CD4-positive, alpha-beta T cell treated with Interferon alpha-2 for 1 hour (primary cell): ENCODE results near the gene ORAI2.
"Not testable (repeated sequence)": the region's sequence is repeated elsewhere in the genome, so short reads cannot be mapped to it uniquely, and the experiment has no call there.

Source experiments
- DNase-seq, 2 donors: peaks; one replicate each; pipeline ENCODE4 v3.0.0-alpha.2; 2020 to 2022

Gene ORAI2

DNA sequence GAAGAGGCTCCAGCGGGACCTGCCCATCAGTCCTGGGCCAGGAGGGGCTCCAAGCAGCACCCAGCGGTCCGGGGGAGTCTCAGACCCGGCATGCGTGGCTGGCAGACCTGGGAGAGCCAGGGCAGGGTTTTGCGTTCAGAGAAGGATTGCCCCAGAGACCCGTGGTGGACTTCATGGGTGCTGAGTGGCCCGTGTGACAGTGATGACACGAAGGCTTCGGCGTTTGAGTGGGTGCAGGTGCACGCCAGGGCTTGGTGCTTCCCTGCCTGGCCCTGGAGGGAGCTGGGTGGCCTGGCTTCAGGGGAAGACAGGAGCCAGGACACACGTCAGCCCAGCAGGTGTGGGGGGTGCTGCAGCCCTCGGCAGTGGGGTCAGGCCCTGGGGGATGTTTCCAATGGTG is 13.9 kb downstream of the ORAI2 start:
- no peak for DNase-seq

DNA sequence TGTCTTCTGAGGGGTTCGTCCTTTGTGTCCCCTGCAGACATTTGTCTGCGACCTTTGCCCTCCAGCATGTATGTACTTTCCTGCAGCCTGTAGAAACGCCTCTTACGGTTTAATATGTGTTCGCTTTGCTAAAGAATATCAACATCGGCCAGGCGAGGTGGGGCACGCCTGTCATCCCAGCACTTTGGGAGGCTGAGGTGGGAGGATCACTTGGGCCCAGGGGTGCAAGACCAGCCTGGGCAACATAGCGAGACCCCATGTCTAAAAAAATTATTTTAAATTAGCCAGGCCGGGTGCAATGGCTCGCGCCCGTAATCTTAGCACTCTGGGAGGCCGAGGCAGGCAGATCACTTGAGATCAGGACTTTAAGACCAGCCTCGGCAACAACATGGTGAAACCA is 15.8 kb downstream of the ORAI2 start:
- DNase-seq = no peak

DNA sequence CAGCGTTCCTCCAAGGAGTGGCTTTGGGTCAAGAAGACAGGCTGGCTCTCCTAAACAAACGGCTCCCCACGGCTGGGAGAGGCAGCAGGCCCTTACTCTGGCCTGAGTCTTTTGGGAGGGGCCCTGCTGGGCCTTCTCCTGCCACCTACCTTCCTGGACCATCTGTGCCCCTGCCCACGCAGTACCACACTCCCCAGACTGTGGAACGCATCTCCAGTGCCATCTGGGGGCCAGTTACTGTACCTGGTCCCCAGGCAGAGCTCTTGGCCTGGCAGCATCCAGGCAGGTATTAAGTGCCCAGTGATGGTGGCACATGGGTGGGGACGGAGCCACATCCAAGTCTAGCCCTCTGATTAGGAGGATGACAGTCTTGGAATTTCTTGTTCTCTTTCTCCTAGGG is 16.9 kb downstream of the ORAI2 start:
- DNase-seq = peak; percentile 56 to 68

DNA sequence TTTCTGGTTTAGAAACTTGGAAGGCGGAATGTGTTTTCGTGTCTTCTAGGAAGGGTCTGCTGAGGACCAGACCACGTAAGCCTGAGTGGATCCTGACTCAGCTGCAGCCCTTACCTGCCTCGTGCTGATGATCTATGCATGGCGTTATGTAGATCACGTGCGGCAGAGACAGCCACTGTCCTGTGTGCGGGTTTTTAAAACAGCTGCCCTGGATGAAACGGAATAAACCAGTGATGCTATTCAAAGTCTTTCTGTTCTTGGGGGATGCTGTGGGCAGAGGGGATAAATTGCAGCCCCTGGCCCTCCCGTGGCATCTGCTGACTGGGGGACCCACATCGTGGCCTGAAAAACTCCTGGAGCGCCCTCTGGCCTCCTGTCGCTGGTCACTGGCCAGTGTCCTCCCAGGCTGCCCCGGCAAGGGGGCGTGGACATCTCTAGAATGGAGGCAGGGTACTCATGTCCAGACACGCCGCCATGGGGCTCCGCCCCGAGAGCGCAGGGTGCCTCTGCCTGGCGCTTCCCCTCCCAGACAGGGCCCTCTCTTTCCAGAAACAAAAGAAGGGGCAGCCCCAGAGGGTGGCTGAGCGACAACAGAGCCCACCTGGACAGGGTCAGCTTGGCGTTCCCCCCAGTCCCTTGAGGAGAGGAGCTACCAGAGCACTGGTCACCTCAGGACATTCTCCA is 18.1 kb downstream of the ORAI2 start:
- no peak for DNase-seq

DNA sequence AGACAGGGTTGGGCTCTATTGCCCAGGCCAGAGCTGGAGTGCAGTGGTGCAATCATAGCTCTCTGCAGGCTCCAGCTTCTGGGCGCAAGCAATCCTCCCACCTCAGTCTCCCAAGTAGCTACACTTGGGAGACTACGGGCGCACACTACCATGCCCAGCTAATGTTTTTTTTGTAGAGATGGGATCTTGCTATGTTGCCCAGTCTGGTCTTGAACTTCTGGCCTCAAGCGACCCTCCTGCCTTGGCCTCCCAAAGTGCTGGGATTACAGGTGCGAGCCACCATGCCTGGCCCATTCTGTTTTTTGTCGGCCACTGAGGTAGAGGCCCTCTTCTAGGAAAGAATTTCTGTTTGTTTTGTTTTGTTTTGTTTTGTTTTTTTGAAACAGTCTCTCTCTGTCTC is 19.1 kb downstream of the ORAI2 start:
- DNase-seq = no peak

DNA sequence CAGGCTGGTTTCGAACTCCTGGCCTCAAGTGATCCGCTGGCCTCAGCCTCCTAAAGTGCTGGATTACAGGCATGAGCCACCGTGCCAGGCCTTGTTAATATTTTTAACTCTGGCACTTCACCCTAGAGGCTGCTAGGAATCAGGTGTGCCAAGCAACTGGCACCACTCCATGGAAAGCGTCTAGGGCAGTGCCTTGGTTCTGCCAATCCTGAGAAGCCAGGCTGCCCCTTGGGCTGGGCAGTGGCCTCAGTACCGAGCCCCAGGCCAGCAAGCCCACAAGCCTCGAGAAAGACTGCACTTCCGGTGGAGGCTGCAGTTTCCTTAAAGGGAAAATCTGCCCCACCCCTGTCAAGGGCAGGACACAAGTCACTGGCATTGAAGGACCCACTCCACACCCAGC is 19.9 kb downstream of the ORAI2 start:
- no peak for DNase-seq

DNA sequence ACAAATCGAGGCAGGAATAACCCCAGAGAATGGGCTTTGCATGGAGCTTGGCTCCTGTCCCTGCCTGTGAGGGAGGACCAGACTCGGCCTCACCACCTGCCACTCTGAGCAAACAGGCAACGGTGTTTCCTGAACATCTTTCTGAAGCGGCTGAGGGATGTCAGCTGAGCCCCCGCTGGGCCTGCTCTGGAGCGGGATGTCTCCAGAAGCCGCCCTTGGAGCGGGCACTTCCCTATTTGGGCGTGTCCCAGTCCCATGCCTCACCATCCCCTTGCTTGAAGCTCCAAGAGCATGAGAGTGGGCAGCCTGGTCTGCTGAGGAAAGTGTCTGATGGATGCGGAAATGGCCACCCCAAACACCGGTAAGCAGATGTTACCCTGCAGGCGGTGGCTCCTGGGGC is 21.1 kb downstream of the ORAI2 start:
- no peak for DNase-seq

DNA sequence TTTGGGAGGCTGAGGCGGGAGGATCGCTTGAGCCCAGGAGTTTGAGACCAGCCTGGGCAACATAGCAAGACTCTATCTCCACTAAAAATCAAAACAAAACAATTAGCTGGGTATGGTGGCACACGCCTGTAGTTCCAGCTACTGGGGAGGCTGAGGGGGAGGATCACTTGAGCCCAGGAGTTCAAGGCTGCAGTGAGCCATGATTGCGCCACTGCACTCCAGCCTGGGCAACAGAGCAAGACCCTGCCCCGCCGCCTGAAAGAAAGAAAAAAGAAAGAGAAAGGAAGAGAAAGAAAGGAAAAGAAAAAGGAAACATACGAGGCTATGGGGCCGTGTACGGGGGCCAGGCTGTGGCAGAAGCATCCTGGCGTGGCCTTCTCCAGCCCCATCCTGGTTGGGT is 21.6 kb downstream of the ORAI2 start:
- not testable (repeated sequence) for DNase-seq

DNA sequence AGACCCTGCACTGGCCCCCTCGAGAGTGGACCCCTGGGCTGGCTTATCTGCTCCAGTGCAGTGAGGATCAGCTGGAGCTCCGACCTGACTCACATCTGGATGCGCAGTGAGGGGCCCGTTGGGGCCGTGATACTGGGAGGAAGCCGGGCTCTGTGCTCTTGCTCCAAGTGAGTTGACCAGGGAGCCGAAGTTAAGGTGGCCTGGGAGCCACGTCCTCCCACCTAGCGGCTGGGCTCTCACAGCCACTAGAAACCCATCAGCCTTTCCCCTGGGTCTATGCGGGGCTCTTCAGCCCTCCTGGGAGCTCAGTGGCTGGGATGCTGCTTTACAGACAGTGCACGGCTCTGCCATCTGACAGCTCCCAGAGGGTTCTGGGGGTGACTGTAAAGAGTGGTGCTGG is 22.2 kb downstream of the ORAI2 start:
- no peak for DNase-seq

DNA sequence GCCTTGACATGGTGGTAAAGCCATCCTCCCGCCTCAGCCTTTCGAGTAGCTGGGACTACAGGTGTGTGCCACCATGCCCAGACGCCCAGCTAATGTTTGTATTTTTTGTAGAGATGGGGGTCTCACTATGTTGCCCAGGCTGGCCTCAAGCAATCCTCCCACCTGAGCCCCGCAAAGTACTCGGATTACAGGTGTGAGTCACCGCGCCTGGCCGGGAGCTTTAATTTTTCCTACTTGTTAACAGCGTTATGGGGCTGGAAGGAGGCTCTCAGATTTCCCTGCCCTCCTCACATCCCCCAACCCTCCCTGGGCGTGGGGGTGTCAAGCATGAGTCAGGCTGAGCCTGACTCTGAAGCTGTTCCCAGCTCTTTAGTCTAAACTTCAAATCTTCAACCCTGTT is 23.0 kb downstream of the ORAI2 start:
- no peak for DNase-seq

DNA sequence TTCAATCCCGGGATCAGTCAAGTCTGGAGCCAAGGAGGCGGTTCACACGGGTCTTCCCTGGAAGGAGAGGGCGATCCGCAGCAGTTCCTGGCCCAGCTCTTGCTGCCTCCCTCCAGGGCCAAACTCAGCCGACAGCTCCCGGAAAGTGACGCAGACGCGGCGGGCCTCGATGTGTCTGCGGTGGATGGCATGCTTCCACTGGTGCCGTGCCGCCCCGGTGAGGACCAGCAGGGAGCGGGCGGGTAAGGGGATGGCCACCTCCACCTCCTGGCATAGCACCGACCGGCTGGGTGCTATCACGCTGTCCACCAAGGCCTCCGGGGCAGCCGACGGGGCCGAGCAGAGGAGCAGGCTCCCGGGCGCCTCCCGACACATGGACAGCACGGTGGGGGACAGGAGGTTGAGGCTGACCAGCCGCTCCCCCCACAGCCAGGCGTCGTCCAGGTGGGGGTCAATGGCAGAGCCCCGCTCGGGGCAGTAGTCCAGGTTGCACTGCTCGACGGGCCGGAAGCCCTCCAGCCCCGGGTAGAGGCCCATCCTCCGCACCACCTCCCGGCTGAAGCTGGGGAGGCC is 24.1 kb downstream of the ORAI2 start:
- no peak for DNase-seq

DNA sequence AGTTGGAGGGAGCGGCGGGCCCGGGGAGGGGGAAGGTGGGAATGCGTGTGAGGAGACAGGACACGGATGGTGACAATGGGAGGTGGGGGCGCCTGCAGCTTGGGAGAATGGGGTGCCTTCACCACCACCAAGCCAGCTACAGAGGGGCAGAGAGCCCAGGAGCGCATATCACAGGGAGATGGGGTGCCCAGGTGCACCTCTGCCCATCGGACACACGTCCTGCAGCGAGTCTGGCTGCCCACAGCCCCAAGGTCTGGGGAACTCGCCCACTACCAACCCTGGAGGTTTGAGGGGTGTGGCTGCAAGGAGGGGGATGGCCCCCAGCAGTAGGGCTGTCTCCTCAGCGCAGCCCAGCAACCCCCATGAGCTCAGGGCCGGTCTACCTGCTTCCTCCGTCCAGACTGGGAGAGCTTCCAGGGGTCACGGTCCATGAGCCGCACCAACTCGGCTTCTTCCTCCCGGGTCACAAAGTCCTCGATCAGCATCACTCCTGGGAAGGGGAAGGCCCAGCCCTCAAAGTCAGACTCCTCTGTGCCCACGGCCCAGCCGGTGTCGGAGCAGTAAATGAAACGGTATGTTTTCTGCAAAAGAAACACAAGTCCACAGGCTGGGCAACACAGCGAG is 26.0 kb downstream of the ORAI2 start:
- no peak for DNase-seq

DNA sequence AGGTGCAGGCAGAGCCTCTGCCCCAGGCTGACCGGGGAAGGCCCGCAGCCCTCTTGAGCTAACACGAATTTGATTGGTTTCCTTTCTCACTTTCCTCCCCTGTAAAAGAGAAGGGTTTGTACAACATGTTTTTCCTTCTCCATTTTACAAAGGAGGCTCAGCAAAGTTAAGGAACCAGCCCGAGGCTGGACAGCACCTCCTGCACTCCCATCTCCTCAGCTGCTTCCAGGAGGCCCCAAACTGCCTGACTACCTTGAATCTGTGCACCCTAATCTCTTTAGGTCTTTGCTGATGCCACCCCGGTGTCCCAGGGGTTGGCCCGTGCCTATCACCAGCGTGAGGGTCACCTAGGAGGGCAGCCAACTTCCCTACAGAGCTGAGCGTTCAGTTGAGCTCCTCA is 27.1 kb downstream of the ORAI2 start:
- DNase-seq = no peak

DNA sequence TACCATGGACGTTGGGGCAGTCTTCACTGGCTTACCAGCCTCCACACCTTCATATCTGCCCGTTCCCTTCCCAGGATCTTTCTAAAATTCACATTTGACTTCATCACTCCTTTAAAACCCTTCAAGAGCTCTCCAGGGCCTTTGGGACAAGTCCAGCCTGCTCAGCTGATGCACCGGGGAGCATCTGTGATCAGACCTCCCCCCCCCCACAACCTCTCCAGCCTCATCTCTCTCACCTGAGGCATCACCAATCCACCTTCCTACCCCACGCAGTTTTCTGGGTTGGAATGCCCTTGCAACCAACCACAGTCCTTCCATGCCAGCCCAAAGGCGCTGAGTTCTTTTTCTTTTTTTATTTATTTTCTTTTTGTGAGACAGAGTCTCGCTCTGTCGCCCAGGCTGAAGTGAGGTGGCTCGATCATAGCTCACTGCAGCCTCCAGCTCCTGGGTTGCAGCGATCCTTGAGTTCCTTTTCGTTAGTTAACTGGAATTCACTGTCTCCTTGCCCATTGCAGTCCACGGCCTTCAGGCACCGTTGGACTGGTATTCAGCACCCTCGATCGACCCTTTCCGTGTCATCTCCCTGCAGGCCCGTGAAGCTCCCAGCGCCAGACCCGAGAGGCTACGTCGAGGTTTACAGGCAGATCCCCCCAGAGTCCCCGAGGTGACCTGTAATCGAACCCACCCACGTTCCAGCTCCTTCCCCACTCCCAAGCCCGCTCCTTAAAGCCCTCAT is 30.6 kb downstream of the ORAI2 start:
- DNase-seq = peak in 1 of 2 donors; percentile 14

DNA sequence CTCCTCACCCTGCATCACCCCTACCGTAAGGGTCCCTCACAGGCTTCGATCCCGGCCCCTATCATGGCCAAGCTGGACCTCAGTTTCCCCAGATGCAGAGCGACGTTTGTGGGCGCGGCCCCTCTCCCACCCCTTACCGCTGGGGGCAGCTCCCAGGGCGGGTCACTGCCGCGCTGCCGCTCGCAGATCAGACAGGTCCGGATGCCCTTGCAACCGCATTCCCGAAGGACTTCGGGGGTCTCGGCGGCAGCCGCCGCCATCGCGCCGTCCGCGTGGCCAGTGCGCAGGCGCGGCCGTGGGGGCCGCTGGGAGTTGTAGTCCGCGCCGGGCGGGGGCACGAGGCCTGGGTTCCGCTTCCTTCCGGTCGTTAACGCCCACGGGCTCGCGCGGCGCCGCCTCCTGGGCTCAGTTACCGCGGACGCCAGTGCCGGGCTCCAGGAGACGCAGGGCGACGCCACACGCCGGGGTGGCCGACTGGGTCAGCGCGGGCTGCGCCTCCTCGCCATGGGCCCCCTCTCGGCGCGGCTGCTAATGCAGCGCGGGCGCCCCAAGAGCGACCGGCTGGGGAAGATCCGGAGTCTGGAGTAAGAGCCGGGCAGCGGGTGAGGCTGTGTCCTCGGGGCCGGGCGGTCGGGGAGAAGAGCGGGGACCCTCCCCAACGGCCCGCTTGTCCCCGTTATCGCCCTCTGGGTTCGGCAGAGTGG is 31.4 kb downstream of the ORAI2 start, which contains the start of the genes ALKBH4 and LRWD1:
ALKBH4 (minus strand) TSS at position 287 of the 704 bp plus-strand sequence; CDS start at position 260, 27 bp downstream.
LRWD1 (plus strand) TSS at position 408 of the 704 bp plus-strand sequence; CDS start at position 505, 97 bp downstream.
- DNase-seq = peak; percentile 93 to 96

DNA sequence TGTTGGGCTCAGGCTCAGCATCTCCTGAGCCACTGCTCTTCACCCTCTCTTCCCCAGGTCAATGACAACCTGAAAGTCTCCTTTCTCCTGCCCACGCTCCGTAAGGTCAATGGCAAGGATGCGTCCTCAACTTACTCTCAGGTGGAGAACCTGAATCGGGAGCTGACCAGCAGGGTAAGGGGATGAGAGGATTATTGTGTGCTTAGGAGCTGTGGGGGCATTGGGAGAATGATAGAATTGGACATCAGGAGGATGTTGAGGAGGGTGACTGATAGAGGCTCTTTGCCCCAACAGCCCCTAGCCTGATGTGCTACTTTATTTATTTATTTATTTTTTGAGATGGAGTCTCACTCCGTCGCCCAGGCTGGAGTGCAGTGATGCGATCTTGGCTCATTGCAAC is 32.7 kb downstream of the ORAI2 start:
- no peak for DNase-seq

DNA sequence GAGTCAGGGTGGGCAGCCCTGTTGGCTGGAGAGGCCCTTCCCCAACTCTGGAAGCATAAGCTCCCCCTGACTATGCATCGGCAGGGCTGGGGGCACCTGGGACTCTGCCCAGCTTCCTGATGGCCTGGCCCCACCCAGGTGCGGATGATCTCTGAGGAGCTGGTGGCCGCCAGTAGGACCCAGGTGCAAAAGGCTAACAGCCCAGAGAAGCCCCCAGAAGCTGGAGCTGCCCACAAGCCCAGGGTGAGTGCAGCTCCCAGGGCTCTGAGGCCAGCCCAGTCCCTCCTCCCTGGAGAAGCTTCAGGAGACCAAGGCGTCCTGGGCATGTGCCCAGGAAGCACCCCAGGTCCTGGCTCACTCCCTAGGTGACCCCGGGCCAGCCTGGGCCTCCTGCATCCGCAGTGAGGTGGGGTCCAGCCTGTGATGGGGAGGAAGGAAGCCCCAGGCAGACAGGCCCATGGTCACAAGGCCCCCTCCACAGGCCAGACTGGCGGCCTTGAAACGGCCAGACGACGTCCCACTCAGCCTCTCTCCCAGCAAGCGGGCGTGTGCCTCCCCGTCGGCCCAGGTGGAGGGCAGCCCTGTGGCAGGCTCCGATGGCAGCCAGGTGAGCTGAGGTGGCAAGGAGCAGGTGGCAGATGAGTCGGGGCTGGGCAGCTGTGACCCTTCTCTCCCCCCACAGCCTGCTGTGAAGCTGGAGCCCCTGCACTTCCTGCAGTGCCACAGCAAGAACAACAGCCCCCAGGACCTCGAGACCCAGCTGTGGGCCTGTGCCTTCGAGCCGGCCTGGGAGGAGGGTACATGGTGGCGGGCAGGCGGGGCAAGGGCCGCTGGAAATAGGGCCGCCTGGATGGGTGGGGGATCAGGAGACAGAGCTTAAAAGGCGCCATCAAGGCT is 34.5 kb downstream of the ORAI2 start:
- no peak for DNase-seq

DNA sequence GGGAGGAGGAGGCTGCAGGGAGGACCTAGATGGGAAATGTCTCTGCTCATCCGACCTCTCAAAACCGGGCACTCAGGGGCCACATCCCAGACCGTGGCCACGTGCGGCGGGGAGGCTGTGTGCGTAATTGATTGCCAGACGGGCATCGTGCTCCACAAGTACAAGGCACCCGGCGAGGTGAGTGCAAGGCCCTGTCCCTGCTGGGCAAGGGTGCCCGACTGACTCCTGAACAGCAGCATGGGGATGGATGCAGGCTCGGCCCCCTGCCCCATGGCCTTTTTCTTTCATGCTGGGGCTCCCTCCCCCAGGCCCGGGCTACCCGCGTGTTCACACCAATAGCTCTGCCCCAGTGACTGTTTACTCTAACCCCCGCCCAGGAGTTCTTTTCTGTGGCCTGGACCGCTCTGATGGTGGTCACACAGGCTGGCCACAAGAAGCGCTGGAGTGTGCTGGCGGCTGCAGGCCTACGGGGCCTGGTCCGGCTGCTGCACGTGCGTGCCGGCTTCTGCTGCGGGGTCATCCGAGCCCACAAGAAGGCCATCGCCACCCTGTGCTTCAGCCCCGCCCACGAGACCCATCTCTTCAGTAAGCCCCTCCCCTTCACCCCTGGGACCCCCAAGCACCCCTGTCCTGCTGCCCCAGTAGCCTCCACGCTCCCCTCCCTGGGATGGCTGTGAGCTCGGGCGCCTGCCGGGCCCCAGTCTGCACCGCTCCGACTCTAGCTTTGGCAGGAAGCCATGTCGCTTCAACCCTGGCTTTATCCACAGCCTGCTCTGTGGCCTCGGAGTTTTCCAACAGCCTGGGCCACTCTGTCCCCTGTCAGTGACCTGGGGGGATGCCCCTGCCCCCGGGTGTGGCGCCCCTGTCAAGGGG is 35.3 kb downstream of the ORAI2 start:
- DNase-seq = no peak

DNA sequence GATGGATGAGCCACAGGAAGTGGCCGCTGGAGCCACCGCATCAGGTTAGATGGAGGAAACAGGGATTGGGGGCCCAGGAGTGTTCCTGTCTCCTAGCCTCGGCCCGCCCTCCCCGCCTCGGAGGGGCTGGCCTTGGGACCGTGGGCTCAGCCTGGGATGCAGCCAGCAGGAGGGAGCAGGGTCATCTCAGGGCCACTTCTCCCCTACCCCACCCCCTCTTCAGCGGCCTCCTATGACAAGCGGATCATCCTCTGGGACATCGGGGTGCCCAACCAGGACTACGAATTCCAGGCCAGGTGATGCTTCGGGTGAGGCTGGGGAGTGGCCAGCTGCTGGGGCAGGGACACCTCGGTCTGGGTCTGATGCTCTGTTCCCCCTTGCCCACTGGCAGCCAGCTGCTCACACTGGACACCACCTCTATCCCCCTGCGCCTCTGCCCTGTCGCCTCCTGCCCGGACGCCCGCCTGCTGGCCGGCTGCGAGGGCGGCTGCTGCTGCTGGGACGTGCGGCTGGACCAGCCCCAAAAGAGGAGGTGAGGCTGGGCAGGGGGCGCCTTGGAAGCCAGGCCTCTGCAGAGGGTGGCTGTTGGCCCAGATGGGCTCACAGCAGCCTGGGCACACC is 36.1 kb downstream of the ORAI2 start:
- DNase-seq = no peak
